HepG2 (cell line): ENCODE results near the gene MAGED2. TPM values are rescaled to one million over a fixed set of nuclear protein-coding genes. Genes with fewer than 3 reads are reported as not detected.

Experiments used
- ATAC-seq: fragments of 200-7000 bp; cut with Tn5 transposase; 3 replicates; pipeline ENCODE4 v1.9.1; 2020; ENCODE audit warnings: mild to moderate bottlenecking, moderate library complexity
- BruUV-seq: library from RNA; stranded (reverse); fragments of 400-500 nt; replicated peaks from 2 replicates; lab custom pipeline; 2021; lab: Mats Ljungman, UMichigan
- CTCF ChIA-PET: fragments of 300-600 bp; formaldehyde crosslinking; extraction: SDS; loops from one replicate; lab custom pipeline; 2021; ENCODE audit warnings: low total read pairs, inconsistent platforms, low intra/inter-chr PET ratio; lab: Yijun Ruan, JAX
- POLR2A ChIA-PET: fragments of 350-600 bp; sonication (Branson Sonifier 250); formaldehyde crosslinking; loops from one replicate; lab custom pipeline; 2020; ENCODE audit warnings: antibody characterized with exemption, inconsistent platforms; lab: Yijun Ruan, JAX
- DNase-seq: peaks from one replicate; pipeline ENCODE4 v3.0.0-alpha.2; 2015; ENCODE audit warnings: low spot score
- FAIRE-seq: peaks from 3 replicates; lab custom pipeline; 2011; peaks lifted over from hg19 to GRCh38; lab: Jason Lieb, UNC
- H2AFZ ChIP-seq: one replicate; pipeline ENCODE4 v1.6.1; 2011; ENCODE audit warnings: low read length, inconsistent platforms
- H3K27ac ChIP-seq: fragments of 300-600 bp; 3 replicates; pipeline ENCODE4 v1.8.0; 2011; ENCODE audit warnings: mixed run types, mild to moderate bottlenecking, mixed read lengths, low read length, inconsistent platforms; ENCODE audit not compliant: insufficient read depth; ENCODE audit errors: extremely low read length
- H3K27me3 ChIP-seq, 2 experiments: fragments of 200-600 bp in 1 of 2; 2 replicates in 1 of 2; 3 replicates in 1 of 2; pipeline versions ENCODE4 v1.6.0 to v1.8.0; 2011; ENCODE audit warnings: low read length in 2 of 2, mild to moderate bottlenecking in 2 of 2, moderate library complexity in 2 of 2, inconsistent platforms in 1 of 2; ENCODE audit not compliant: insufficient read depth in 2 of 2, control insufficient read depth in 1 of 2
- H3K36me3 ChIP-seq, 2 experiments: fragments of 200-600 bp in 1 of 2; replicated peaks in 1 of 2; 2 replicates in 1 of 2; 3 replicates in 1 of 2; pipeline versions ENCODE4 v1.5.1 to v1.8.0; 2011; ENCODE audit warnings: low read length in 2 of 2, inconsistent platforms in 1 of 2; ENCODE audit not compliant: insufficient read depth in 2 of 2, control insufficient read depth in 1 of 2
- H3K4me1 ChIP-seq: 2 replicates; pipeline ENCODE4 v1.5.1; 2012; ENCODE audit warnings: low read length, inconsistent platforms; ENCODE audit not compliant: insufficient read depth
- H3K4me2 ChIP-seq: 2 replicates; pipeline ENCODE4 v1.6.0; 2011; ENCODE audit warnings: low read depth, low read length, inconsistent platforms
- H3K4me3 ChIP-seq, 3 experiments: fragments of 200-600 bp in 1 of 3; sonication (generic), shearing (Covaris generic) in 1 of 3; replicated peaks in 1 of 3; 2 replicates each; pipeline ENCODE4 v1.5.1; 2011 to 2016; ENCODE audit warnings: low read length in 3 of 3, inconsistent platforms in 2 of 3, low read depth in 2 of 3, mild to moderate bottlenecking in 2 of 3, control low read depth in 1 of 3, mixed read lengths in 1 of 3; ENCODE audit not compliant: insufficient read depth in 1 of 3
- H3K79me2 ChIP-seq: one replicate; pipeline ENCODE4 v1.6.1; 2011; ENCODE audit warnings: low read length, inconsistent platforms; ENCODE audit not compliant: insufficient read depth
- H3K9ac ChIP-seq: 2 replicates; pipeline ENCODE4 v1.6.0; 2011; ENCODE audit warnings: mild to moderate bottlenecking, low read depth, low read length, inconsistent platforms; ENCODE audit not compliant: insufficient read depth
- H3K9me3 ChIP-seq: 2 replicates; pipeline ENCODE4 v1.5.1; 2012; ENCODE audit warnings: mild to moderate bottlenecking, low read length
- H4K20me1 ChIP-seq: 2 replicates; pipeline ENCODE4 v1.6.0; 2011; ENCODE audit warnings: inconsistent platforms, mild to moderate bottlenecking, low read length, moderate library complexity; ENCODE audit not compliant: insufficient read depth
- NONO ChIP-seq, 2 experiments: fragments of 450-650 bp in 1 of 2; sonication (generic) in 1 of 2; formaldehyde crosslinking in 1 of 2; IDR thresholded peaks in 1 of 2; conservative IDR thresholded peaks in 1 of 2; 2 replicates each; pipeline versions ENCODE4 v1.6.1 to v1.8.0; 2017 to 2022; ENCODE audit warnings: mild to moderate bottlenecking in 1 of 2, missing genetic modification reagents in 1 of 2, moderate library complexity in 1 of 2
- STAG1 ChIP-seq: sonication (generic); formaldehyde crosslinking; IDR thresholded peaks from 2 replicates; pipeline ENCODE4 v1.4.0; 2020; ENCODE audit warnings: missing genetic modification reagents
- WGBS: methylation state at CpG from one replicate; pipeline ENCODE4 v1.1.6; 2017; ENCODE audit warnings: low lambda C conversion rate; 5-methylcytosine and 5-hydroxymethylcytosine counted together
- in situ Hi-C: cut with HindIII; loops from 2 replicates; pipeline ENCODE4 v1.10.0; 2017; ENCODE audit warnings: low pct_unique_long_range_greater_than_20kb; ENCODE audit not compliant: extremely low pct_ligation_motif_present
- intact Hi-C: fragments of 100-400 bp; cut with micrococcal nuclease; formaldehyde crosslinking; loops from one replicate; pipeline ENCODE4 v1.10.0; 2022; ENCODE audit not compliant: unreplicated experiment
- polyA plus RNA-seq, 8 experiments: library from polyadenylated mRNA; depleted of rRNA in 3 of 8; stranded (reverse) in 7 of 8; unstranded in 1 of 8; fragments of >200 nt; fragmentation: Illumina TruSeq in 4 of 8; extraction: Trizol in 4 of 8; gene quantifications; 2 replicates each; pipeline versions ENCODE4 v1.2.1 to v1.2.3, GENCODE V29; 2011 to 2016; ENCODE audit warnings: low read depth in 4 of 8, missing spikeins in 1 of 8, mixed read lengths in 1 of 8; ENCODE audit not compliant: insufficient read depth in 1 of 8
- total RNA-seq, 5 experiments: library from RNA; depleted of rRNA; stranded (reverse); fragments of >200 nt; fragmentation: Illumina TruSeq; extraction: Trizol; gene quantifications; 2 replicates each; pipeline ENCODE4 v1.2.3, GENCODE V29; 2016; ENCODE audit warnings: low read depth in 1 of 5
- TF ChIP-seq, protein P1 (sequence below): sonication (generic); formaldehyde crosslinking; IDR thresholded peaks from 2 replicates; pipeline ENCODE4 v1.5.0; 2020; ENCODE audit warnings: mild to moderate bottlenecking, missing genetic modification reagents, moderate library complexity
- TF ChIP-seq, protein P2 (sequence below): fragments of 450-650 bp; IDR thresholded peaks from 2 replicates; pipeline ENCODE4 v1.6.1; 2016

MAGED2 gene
- total and polyA plus RNA-seq, 2 of the 13 experiments (the other 11 are each of a cell fraction or from before 2014, with no cell fraction given), result 142 to 153 TPM

DNA sequence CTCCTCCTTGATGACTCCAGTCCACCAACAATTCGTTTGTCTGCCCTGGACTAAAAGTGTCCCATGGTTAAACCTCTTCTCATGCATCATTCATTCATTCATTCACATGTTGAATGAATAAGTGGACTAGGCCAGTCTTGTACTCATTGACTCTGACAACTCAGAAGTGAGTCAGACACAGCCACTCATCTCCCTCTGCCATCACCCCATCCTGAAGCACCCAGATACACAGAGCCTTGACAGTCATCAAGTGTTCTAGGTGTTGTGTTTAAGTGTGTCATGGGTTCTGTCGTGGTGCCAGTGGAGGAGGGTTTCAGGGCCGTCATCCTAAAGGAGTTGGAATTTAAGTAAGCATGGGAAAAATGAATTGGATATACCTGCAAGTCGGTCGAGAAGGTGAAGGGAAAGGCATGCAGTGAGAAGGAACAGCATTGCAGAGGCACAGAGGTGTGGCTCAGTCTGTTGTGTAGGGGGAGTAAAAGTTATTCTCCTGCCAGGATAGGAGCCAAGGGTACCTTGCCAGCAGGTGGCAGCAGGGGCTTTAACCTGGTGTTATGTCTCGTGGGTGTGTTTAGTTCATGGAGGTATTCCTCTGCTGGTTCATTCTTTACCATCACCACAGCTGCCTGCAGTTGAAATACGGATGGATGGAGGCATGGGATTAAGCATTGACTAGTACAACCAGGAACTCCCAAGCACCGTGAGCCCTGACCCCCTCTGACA is 18.3 kb downstream of the MAGED2 start:
- no peak overlapping the region for H3K4me3 ChIP-seq
- WGBS, result 0% methylated on average over 5 of the region's 8 CpGs
- H3K4me2 ChIP-seq, result no peak overlapping the region
- POLR2A ChIA-PET, result no interaction called here
- no peaks in the 10 kb centered on the region for H3K36me3 ChIP-seq
- in situ Hi-C loops, result no loop called here
- H3K9me3 ChIP-seq, result no peaks in the 10 kb centered on the region
- no peaks in the 10 kb centered on the region for H3K79me2 ChIP-seq
- TF ChIP-seq STAG1 (CRISPR knock-in tag), result peak; percentile 25; the same call in 1 of the 2 replicates
- TF ChIP-seq, protein P1, sequence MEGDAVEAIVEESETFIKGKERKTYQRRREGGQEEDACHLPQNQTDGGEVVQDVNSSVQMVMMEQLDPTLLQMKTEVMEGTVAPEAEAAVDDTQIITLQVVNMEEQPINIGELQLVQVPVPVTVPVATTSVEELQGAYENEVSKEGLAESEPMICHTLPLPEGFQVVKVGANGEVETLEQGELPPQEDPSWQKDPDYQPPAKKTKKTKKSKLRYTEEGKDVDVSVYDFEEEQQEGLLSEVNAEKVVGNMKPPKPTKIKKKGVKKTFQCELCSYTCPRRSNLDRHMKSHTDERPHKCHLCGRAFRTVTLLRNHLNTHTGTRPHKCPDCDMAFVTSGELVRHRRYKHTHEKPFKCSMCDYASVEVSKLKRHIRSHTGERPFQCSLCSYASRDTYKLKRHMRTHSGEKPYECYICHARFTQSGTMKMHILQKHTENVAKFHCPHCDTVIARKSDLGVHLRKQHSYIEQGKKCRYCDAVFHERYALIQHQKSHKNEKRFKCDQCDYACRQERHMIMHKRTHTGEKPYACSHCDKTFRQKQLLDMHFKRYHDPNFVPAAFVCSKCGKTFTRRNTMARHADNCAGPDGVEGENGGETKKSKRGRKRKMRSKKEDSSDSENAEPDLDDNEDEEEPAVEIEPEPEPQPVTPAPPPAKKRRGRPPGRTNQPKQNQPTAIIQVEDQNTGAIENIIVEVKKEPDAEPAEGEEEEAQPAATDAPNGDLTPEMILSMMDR (CRISPR knock-in tag), result peak; percentile 41
- TF ChIP-seq, protein P2, sequence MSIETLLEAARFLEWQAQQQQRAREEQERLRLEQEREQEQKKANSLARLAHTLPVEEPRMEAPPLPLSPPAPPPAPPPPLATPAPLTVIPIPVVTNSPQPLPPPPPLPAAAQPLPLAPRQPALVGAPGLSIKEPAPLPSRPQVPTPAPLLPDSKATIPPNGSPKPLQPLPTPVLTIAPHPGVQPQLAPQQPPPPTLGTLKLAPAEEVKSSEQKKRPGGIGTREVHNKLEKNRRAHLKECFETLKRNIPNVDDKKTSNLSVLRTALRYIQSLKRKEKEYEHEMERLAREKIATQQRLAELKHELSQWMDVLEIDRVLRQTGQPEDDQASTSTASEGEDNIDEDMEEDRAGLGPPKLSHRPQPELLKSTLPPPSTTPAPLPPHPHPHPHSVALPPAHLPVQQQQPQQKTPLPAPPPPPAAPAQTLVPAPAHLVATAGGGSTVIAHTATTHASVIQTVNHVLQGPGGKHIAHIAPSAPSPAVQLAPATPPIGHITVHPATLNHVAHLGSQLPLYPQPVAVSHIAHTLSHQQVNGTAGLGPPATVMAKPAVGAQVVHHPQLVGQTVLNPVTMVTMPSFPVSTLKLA, result no peak
- TF ChIP-seq NONO (IDR thresholded peaks at IDR 0.05), result no peak
- no peak for TF ChIP-seq NONO (CRISPR knock-in tag; conservative IDR thresholded peaks at IDR 0.05)
- no peak overlapping the region for H3K27ac ChIP-seq
- ATAC-seq, result peak; percentile 70
- no TSS peak for BruUV-seq
- H3K9ac ChIP-seq, result no peak overlapping the region
- no peak for DNase-seq
- no peaks in the 10 kb centered on the region for H3K27me3 ChIP-seq
- CTCF ChIA-PET, result interaction anchor here (1.8 kb wide), 1 partner anchor 232 kb away, joined by 6 read pairs; no protein-coding TSS in a partner anchor
- no peaks in the 10 kb centered on the region for H4K20me1 ChIP-seq
- H3K4me1 ChIP-seq, result no peaks in the 10 kb centered on the region
- FAIRE-seq, result no peak
- intact Hi-C loops, result loop anchor here (5.0 kb wide), 1 partner anchor 231 kb away; no protein-coding TSS in a partner anchor
- no peak overlapping the region for H2AFZ ChIP-seq
